SU-DHL-6 (cell line): ENCODE data around the gene PNMA1.

Source experiments
- CTCF ChIP-seq: fragments of 200-600 bp; sonication (generic); IDR thresholded peaks from one replicate; pipeline ENCODE4 v1.5.1; 2017; ENCODE audit warnings: antibody characterized with exemption, mild to moderate bottlenecking, low read length, moderate library complexity; ENCODE audit not compliant: insufficient read depth, poor library complexity, severe bottlenecking
- EZH2phosphoT487 ChIP-seq: fragments of 200-600 bp; sonication (generic), shearing (Covaris generic); conservative IDR thresholded peaks from 2 replicates; pipeline ENCODE4 v1.6.1; 2018; ENCODE audit warnings: mild to moderate bottlenecking, antibody characterized with exemption, low read length, moderate library complexity, mixed read lengths

GRCh38 chr14:73667854-73668253 lies 46.3 kb downstream of the PNMA1 start:
- TF ChIP-seq CTCF (no peak), EZH2phosphoT487 (no peak)
